Astrocyte of the cerebellum (primary cell): Measurements from ENCODE around the gene TBC1D21.

ENCODE experiments used
- DNase-seq: peaks from one replicate; pipeline ENCODE4 v3.0.0-alpha.2; 2011; ENCODE audit warnings: low read depth
- H3K4me3 ChIP-seq: 2 replicates; pipeline ENCODE4 v1.5.1; 2011; ENCODE audit warnings: mild to moderate bottlenecking, low read depth, low read length, moderate library complexity
- in situ Hi-C: cut with HindIII; loops from 2 replicates; pipeline ENCODE4 v1.10.0; 2017; ENCODE audit warnings: low sequenced_read_pairs
- TF ChIP-seq, protein P1 (sequence below): IDR thresholded peaks from 2 replicates; pipeline ENCODE4 v1.5.1; 2012; ENCODE audit warnings: low read length, low read depth, moderate library complexity, mild to moderate bottlenecking; ENCODE audit errors: missing control alignments

TBC1D21 gene

GRCh38 chr15:73926219-73927002, 53.0 kb downstream of the TBC1D21 start, which contains the start of gene LOXL1:
TSS of gene LOXL1 (plus strand) at chr15:73926462. CDS start at chr15:73926784, 322 bp downstream.
- peak within 1 kb of the TSS; percentile 80 for H3K4me3 ChIP-seq
- TF ChIP-seq, protein P1, sequence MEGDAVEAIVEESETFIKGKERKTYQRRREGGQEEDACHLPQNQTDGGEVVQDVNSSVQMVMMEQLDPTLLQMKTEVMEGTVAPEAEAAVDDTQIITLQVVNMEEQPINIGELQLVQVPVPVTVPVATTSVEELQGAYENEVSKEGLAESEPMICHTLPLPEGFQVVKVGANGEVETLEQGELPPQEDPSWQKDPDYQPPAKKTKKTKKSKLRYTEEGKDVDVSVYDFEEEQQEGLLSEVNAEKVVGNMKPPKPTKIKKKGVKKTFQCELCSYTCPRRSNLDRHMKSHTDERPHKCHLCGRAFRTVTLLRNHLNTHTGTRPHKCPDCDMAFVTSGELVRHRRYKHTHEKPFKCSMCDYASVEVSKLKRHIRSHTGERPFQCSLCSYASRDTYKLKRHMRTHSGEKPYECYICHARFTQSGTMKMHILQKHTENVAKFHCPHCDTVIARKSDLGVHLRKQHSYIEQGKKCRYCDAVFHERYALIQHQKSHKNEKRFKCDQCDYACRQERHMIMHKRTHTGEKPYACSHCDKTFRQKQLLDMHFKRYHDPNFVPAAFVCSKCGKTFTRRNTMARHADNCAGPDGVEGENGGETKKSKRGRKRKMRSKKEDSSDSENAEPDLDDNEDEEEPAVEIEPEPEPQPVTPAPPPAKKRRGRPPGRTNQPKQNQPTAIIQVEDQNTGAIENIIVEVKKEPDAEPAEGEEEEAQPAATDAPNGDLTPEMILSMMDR, result no peak
- in situ Hi-C loops, result no loop called here
- DNase-seq, result peak; percentile 81

- peak overlapping the region; percentile 80 for H3K4me3 ChIP-seq
- no peak for DNase-seq
- TF ChIP-seq, protein P1, result no peak
- in situ Hi-C loops, result no loop called here
These were observed 53.7 kb downstream of the TBC1D21 start for GRCh38 chr15:73927003-73927475.

- TF ChIP-seq, protein P1, result peak; percentile 50
- H3K4me3 ChIP-seq, result peak overlapping the region; percentile 80
- in situ Hi-C loops, result no loop called here
- DNase-seq, result no peak
These were observed 54.3 kb downstream of the TBC1D21 start for GRCh38 chr15:73927476-73928240.

DNA sequence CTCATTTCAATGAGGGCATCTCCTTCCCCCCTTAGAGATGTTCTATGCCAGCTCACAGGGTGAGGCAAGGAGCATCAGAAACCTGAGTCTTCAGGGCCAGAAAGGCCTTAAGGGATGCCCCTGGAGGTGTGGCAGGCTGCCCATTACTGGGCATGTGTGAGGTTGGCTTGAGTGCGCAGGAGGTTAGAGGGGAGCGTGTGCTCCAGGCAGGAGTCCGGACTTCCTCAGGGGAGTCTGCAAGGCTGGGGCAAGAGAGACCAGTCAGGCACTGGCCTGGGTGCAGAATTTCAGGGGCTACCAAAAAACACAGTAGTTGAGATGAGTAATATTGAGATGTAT, 54.8 kb downstream of the TBC1D21 start:
- TF ChIP-seq, protein P1, result no peak
- in situ Hi-C loops, result no loop called here
- DNase-seq, result no peak
- peak overlapping the region; percentile 80 for H3K4me3 ChIP-seq

- DNase-seq, result no peak
- TF ChIP-seq, protein P1, result no peak
- in situ Hi-C loops, result no loop called here
- H3K4me3 ChIP-seq, result peak overlapping the region; percentile 80
These were observed 55.7 kb downstream of the TBC1D21 start for GRCh38 chr15:73928971-73929627.

- TF ChIP-seq, protein P1, result no peak
- peak overlapping the region; percentile 80 for H3K4me3 ChIP-seq
- peak; percentile 91 for DNase-seq
- in situ Hi-C loops, result no loop called here
These were observed 57.0 kb downstream of the TBC1D21 start for GRCh38 chr15:73930371-73930770.
